Measurements from ENCODE around the gene LRCH4. TPM values are rescaled to one million over a fixed set of nuclear protein-coding genes. Genes with fewer than 3 reads are reported as not detected.

Gene LRCH4
- total RNA-seq, 1 experiment from 2014 or later: 66.4 TPM

DNA sequence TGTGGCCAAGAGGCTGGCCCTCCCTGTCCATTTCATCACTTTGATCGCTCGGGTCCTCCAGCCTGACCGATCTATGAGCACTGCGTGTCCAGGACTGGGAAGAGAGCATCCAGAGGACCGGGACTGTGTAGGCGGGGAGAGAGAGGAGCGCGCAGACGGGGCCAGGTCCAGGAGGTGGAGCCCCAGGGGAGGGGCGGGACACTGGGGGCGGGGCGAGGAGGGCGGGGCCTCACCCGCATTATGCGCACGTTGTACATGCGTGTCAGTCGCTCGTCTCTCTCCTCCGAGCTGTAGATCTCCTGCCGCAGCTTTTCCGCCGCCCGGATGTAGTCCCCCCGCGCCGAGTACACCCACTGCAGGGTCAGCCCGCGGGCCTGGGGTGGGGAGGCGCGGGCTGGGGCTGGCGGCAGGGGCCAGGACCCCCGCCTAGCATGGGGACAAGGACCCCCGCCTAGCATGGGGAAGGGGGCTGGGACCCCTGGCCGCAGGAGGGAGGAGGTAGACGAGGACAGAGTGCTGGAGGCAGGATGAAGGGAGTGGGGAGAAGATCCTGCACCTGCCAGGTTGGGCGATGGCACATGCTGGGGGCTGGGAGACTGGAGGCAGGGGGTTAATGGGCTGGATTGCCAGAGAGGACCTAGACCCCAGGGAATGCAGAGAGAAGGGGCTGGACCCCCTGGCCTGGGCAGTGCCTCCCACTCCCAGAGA is 40.8 kb upstream of the LRCH4 start:
- Histone ChIP-seq H3K4me1 (ENCODE audit: control insufficient read depth, insufficient read depth, low read length) (no peaks in the 10 kb centered on the region), H3K27me3 (ENCODE audit: control insufficient read depth, insufficient read depth, low read length) (no peaks in the 10 kb centered on the region), H3K27ac (ENCODE audit: low read length) (no peak overlapping the region), H3K36me3 (ENCODE audit: control insufficient read depth, insufficient read depth, low read length) (no peaks in the 10 kb centered on the region; the same call in 1 of the 2 replicates), H3K4me3 (ENCODE audit: low read depth in 2 of 2, low read length in 2 of 2) (peak overlapping the region; percentile 23 to 39), H3K9me3 (ENCODE audit: control insufficient read depth, insufficient read depth, low read depth, low read length) (no peaks in the 10 kb centered on the region)
- no TSS peak for BruUV-seq (replicated peaks)
- ChIA-PET CTCF (interaction anchor here (0.6 to 1.1 kb wide), 4 partner anchors 23 to 171 kb away, joined by 4 to 8 read pairs (median 6); partner anchors contain the start of gene PCOLCE), POLR2A (no interaction called here)
- ATAC-seq (peak; percentile 89), DNase-seq (ENCODE audit: low read depth, low spot score) (no peak)
- no peak for TF ChIP-seq POLR2AphosphoS5 (IDR thresholded peaks at IDR 0.05; ENCODE audit: low read depth, low read length)
- in situ Hi-C loops (cut with HindIII; ENCODE audit: low pct_unique_long_range_greater_than_20kb, low sequenced_read_pairs) (no loop called here), intact Hi-C loops (cut with micrococcal nuclease; ENCODE audit: unreplicated experiment) (no loop called here)

DNA sequence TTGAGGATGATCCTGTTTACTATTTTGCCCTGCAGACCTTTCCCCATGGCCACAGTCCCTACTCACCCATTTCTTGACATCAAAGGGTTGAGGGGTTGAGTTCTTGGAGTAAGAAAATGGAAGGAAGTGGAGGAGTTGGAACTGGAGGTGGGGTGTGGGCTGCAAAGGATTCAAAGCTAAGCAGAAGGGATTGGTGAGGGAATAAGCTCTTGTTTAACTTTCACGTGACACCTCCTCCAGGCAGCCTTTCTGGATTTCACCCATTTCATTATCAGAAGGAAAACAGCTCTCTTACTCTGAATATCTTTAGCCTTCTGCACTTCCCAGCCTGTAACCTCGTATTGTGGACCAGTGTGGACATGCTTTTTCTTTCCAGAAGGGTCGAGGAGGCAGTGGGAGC is 40.1 kb upstream of the LRCH4 start:
- peak overlapping the region; percentile 23 to 36 for H3K4me3 ChIP-seq (ENCODE audit: low read depth in 2 of 2, low read length in 2 of 2)
- intact Hi-C loops (cut with micrococcal nuclease; ENCODE audit: unreplicated experiment): no loop called here
- in situ Hi-C loops (cut with HindIII; ENCODE audit: low pct_unique_long_range_greater_than_20kb, low sequenced_read_pairs): no loop called here
- POLR2A ChIA-PET: interaction anchor here (0.6 kb wide), 1 partner anchor 10 kb away, joined by 4 read pairs; no protein-coding TSS in a partner anchor
- H3K4me1 ChIP-seq (ENCODE audit: control insufficient read depth, insufficient read depth, low read length): no peaks in the 10 kb centered on the region
- BruUV-seq (replicated peaks): no TSS peak
- no peaks in the 10 kb centered on the region for H3K9me3 ChIP-seq (ENCODE audit: control insufficient read depth, insufficient read depth, low read depth, low read length)
- H3K27me3 ChIP-seq (ENCODE audit: control insufficient read depth, insufficient read depth, low read length): no peaks in the 10 kb centered on the region
- no peak overlapping the region for H3K27ac ChIP-seq (ENCODE audit: low read length)
- no peak for DNase-seq (ENCODE audit: low read depth, low spot score)
- no peak for ATAC-seq
- CTCF ChIA-PET: interaction anchor here (0.6 to 1.1 kb wide), 5 partner anchors 13 to 170 kb away, joined by 4 to 8 read pairs (median 5); partner anchors contain the start of gene PCOLCE
- TF ChIP-seq, protein P1, sequence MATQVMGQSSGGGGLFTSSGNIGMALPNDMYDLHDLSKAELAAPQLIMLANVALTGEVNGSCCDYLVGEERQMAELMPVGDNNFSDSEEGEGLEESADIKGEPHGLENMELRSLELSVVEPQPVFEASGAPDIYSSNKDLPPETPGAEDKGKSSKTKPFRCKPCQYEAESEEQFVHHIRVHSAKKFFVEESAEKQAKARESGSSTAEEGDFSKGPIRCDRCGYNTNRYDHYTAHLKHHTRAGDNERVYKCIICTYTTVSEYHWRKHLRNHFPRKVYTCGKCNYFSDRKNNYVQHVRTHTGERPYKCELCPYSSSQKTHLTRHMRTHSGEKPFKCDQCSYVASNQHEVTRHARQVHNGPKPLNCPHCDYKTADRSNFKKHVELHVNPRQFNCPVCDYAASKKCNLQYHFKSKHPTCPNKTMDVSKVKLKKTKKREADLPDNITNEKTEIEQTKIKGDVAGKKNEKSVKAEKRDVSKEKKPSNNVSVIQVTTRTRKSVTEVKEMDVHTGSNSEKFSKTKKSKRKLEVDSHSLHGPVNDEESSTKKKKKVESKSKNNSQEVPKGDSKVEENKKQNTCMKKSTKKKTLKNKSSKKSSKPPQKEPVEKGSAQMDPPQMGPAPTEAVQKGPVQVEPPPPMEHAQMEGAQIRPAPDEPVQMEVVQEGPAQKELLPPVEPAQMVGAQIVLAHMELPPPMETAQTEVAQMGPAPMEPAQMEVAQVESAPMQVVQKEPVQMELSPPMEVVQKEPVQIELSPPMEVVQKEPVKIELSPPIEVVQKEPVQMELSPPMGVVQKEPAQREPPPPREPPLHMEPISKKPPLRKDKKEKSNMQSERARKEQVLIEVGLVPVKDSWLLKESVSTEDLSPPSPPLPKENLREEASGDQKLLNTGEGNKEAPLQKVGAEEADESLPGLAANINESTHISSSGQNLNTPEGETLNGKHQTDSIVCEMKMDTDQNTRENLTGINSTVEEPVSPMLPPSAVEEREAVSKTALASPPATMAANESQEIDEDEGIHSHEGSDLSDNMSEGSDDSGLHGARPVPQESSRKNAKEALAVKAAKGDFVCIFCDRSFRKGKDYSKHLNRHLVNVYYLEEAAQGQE (IDR thresholded peaks at IDR 0.05; ENCODE audit: insufficient read depth in 1 of 2, low read depth in 2 of 2, low read length in 1 of 2): no peak
- no peak for TF ChIP-seq TCF7L2 (IDR thresholded peaks at IDR 0.05; ENCODE audit: low read depth, low read length)
- TF ChIP-seq, protein P2, sequence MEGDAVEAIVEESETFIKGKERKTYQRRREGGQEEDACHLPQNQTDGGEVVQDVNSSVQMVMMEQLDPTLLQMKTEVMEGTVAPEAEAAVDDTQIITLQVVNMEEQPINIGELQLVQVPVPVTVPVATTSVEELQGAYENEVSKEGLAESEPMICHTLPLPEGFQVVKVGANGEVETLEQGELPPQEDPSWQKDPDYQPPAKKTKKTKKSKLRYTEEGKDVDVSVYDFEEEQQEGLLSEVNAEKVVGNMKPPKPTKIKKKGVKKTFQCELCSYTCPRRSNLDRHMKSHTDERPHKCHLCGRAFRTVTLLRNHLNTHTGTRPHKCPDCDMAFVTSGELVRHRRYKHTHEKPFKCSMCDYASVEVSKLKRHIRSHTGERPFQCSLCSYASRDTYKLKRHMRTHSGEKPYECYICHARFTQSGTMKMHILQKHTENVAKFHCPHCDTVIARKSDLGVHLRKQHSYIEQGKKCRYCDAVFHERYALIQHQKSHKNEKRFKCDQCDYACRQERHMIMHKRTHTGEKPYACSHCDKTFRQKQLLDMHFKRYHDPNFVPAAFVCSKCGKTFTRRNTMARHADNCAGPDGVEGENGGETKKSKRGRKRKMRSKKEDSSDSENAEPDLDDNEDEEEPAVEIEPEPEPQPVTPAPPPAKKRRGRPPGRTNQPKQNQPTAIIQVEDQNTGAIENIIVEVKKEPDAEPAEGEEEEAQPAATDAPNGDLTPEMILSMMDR (IDR thresholded peaks at IDR 0.05): no peak
- TF ChIP-seq SIN3A (IDR thresholded peaks at IDR 0.05; ENCODE audit: borderline replicate concordance, insufficient read depth, low read depth, low read length): no peak
- TF ChIP-seq POLR2AphosphoS5 (IDR thresholded peaks at IDR 0.05; ENCODE audit: low read depth, low read length): no peak
- H3K36me3 ChIP-seq (ENCODE audit: control insufficient read depth, insufficient read depth, low read length): no peaks in the 10 kb centered on the region; the same call in 1 of the 2 replicates
